Ovary (tissue), 9 donors: ENCODE measurements around the gene RTF2. TPM values are rescaled to one million over a fixed set of nuclear protein-coding genes. Genes with fewer than 3 reads are reported as not detected.

Source experiments
- DNase-seq, 5 donors: peaks; one replicate each; pipeline ENCODE4 v3.0.0-alpha.2; 2019 to 2020
- H3K27ac ChIP-seq, 2 donors: fragments of 200-600 bp; one replicate each; pipeline versions ENCODE4 v1.5.1 to v1.8.0; 2019 to 2022
- H3K27me3 ChIP-seq: fragments of 200-600 bp; one replicate; pipeline ENCODE4 v1.8.0; 2022
- H3K36me3 ChIP-seq: fragments of 200-600 bp; sonication (generic); one replicate; pipeline ENCODE4 v1.5.1; 2019
- H3K4me1 ChIP-seq: one replicate; pipeline ENCODE4 v1.8.1; 2013; ENCODE audit warnings: mild to moderate bottlenecking, moderate library complexity; ENCODE audit not compliant: insufficient read depth
- H3K4me3 ChIP-seq: fragments of 200-600 bp; sonication (generic); one replicate; pipeline ENCODE4 v1.5.1; 2017
- H3K9me3 ChIP-seq, 2 donors: fragments of 200-600 bp in 1 of 2; sonication (generic) in 1 of 2; one replicate each; pipeline versions ENCODE4 v1.5.1 to v1.8.1; 2013 to 2019; ENCODE audit warnings: mild to moderate bottlenecking in 1 of 2, moderate library complexity in 1 of 2
- CTCF ChIP-seq, 3 donors: fragments of 450-650 bp in 2 of 3; fragments of 200-600 bp in 1 of 3; IDR thresholded peaks; one replicate each; pipeline versions ENCODE4 v1.5.1 to v1.8.0; 2016 to 2022; ENCODE audit warnings: antibody characterized with exemption in 3 of 3, mild to moderate bottlenecking in 1 of 3
- EP300 ChIP-seq: sonication (generic); formaldehyde crosslinking; IDR thresholded peaks from one replicate; pipeline ENCODE4 v1.6.1; 2017; ENCODE audit warnings: antibody characterized with exemption
- POLR2A ChIP-seq: fragments of 450-650 bp; IDR thresholded peaks from one replicate; pipeline ENCODE4 v1.6.1; 2017; ENCODE audit warnings: antibody characterized with exemption, mild to moderate bottlenecking, moderate library complexity
- WGBS, 3 donors: extraction: QIAGEN DNeasy Blood & Tissue Kit in 1 of 3; methylation state at CpG; one replicate each; pipeline versions ENCODE4 v1.1.5 to v1.1.7; 2013 to 2017; 5-methylcytosine and 5-hydroxymethylcytosine counted together
- intact Hi-C, 4 donors: fragments of 100-400 bp; cut with DNase I; formaldehyde crosslinking; loops; one replicate each; pipeline versions ENCODE4 v1.11.0 to v1.15.1; 2022 to 2023
- polyA plus RNA-seq, 2 donors: library from polyadenylated mRNA; stranded (reverse); fragments of 200-250 nt in 1 of 2; fragments of 350-450 nt in 1 of 2; fragmentation: Illumina TruSeq in 1 of 2; extraction: RNeasy Lipid Tissue Mini Kit (QIAGEN cat#74804) in 1 of 2; gene quantifications; one replicate each; pipeline ENCODE4 v1.2.3, GENCODE V29; 2013 to 2014
- total RNA-seq, 7 donors: library from RNA; depleted of rRNA in 2 of 7; stranded (reverse); fragments of >200 nt in 2 of 7; fragmentation: NEBNext Ultra II Directional in 3 of 7; extraction: Animal tissue kit (Norgen Biotek cat#: 25700) in 3 of 7; gene quantifications; one replicate each; pipeline versions ENCODE4 v1.1.0 to v1.2.4, GENCODE V29; 2016 to 2023
- donor health status: DM: no; HTN: no; CAD: no; lungs with moderate emphysema.
- donor health status: DM: no; HTN: no; CAD: no.
- donor health status: Bipolar disorder and iron deficiency.
- donor health status: DM: yes; HTN: yes; CAD: no.
- donor health status: DM: no; HTN: no; CAD: no.
- donor health status: DM: yes; HTN: yes; CAD: no.

Gene RTF2
- total and polyA plus RNA-seq, 9 donors: 32.3 to 128 (median 86.8) TPM

DNA sequence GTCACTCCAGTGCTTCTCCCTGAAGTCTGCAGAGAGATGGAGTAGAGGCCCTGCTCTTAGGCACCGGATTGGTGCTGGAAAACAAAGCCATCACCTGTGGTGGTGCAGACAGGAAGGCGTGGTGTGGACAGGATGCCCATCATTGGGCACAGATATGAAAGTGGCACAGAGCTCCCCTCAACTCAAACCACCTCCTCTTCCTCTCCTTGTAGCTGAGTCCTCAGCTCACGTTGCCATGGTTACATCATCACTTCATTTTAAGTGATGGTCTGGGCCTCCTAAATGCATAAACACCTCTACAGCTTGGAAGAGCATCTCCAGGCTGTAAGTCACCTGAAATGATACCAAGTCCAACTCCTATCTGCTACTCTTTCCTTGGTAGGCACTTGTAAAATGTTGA is 8.0 kb upstream of the RTF2 start:
- Histone ChIP-seq H3K27me3 (no peaks in the 10 kb centered on the region), H3K36me3 (no peaks in the 10 kb centered on the region), H3K9me3 (no peaks in the 10 kb centered on the region), H3K27ac (no peak overlapping the region), H3K4me1 (no peaks in the 10 kb centered on the region), H3K4me3 (no peak overlapping the region)
- intact Hi-C loops: loop anchor here in 1 of 4 donors (10.0 kb wide), 1 partner anchor 66 kb away; the partner anchor contains the start of genes AURKA and CSTF1
- TF ChIP-seq CTCF (IDR thresholded peaks at IDR 0.05) (no peak), EP300 (no peak), POLR2A (no peak)
- DNase-seq: no peak
- 79 to 86% (median 85%) methylated on average over 3 of the region's 3 CpGs for WGBS, 3 donors

- no peak for DNase-seq
- Histone ChIP-seq H3K27me3 (no peaks in the 10 kb centered on the region), H3K4me3 (no peak overlapping the region), H3K9me3 (no peaks in the 10 kb centered on the region), H3K4me1 (no peaks in the 10 kb centered on the region), H3K27ac (no peak overlapping the region), H3K36me3 (no peaks in the 10 kb centered on the region)
- WGBS, 3 donors: 57 to 74% (median 69%) methylated on average over 3 of the region's 3 CpGs
- TF ChIP-seq CTCF (IDR thresholded peaks at IDR 0.05) (no peak), POLR2A (no peak), EP300 (no peak)
- intact Hi-C loops: loop anchor here in 1 of 4 donors (10.0 kb wide), 1 partner anchor 67 kb away; the partner anchor contains the start of genes AURKA and CSTF1
Measured at GRCh38 chr20:56461576-56461975, 6.9 kb upstream of the RTF2 start.

DNA sequence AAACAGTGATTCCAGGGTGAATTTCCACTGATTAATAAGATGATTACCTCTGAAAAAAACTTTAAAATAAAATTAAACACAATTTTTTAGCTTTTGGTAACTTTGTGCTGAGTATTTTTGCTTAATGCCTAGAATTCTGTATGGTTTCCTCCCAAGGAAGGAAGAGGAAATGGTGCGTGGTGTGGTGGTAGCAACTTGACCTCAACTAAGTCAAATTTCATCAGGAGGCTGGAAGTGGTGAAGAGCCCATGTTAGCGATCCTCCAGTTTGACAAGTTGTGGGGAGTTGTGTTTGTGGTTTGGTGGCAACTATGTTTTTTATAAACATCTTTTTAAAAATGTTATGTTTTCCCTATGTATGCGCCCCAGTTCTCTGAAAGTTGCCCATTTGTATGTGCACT is 5.0 kb upstream of the RTF2 start:
- H3K9me3 ChIP-seq: no peaks in the 10 kb centered on the region
- no peak for TF ChIP-seq CTCF (IDR thresholded peaks at IDR 0.05)
- H3K27me3 ChIP-seq: no peaks in the 10 kb centered on the region
- no peak overlapping the region for H3K4me3 ChIP-seq
- 81 to 85% (median 82%) methylated on average over 3 of the region's 3 CpGs for WGBS, 3 donors
- no peak for DNase-seq
- H3K27ac ChIP-seq: no peak overlapping the region
- H3K4me1 ChIP-seq: no peaks in the 10 kb centered on the region
- H3K36me3 ChIP-seq: no peaks in the 10 kb centered on the region
- intact Hi-C loops: loop anchor here in 1 of 4 donors (10.0 kb wide), 1 partner anchor 69 kb away; the partner anchor contains the start of genes AURKA and CSTF1

DNA sequence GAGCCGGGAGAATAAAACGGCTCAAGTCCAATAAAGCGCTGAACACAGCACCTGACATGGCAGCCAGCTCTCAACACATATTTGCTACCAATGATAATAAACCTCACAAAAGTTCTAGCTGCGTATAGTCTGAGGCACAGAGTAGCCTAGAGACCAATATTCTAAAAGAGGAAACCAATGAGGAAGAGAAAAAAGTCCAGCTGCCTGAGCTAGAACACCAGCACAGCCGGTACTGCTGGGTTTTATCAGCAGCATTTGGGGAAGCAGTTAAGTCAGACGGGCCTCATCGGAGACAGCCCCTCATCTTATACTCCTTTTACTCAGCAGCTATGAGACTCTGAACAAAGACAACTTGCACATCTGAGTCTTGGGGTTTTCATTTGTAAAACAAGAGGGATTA is 2.4 kb upstream of the RTF2 start:
- no peaks in the 10 kb centered on the region for H3K36me3 ChIP-seq
- no peak overlapping the region for H3K27ac ChIP-seq
- H3K9me3 ChIP-seq: no peaks in the 10 kb centered on the region
- DNase-seq: no peak
- WGBS, 3 donors: 61 to 64% (median 62%) methylated on average over 7 of the region's 7 CpGs
- H3K4me3 ChIP-seq: no peak overlapping the region
- no peak for TF ChIP-seq POLR2A
- no peak for TF ChIP-seq CTCF (IDR thresholded peaks at IDR 0.05)
- TF ChIP-seq EP300: no peak
- no peaks in the 10 kb centered on the region for H3K27me3 ChIP-seq
- intact Hi-C loops: loop anchor here in 1 of 4 donors (10.0 kb wide), 1 partner anchor 71 kb away; the partner anchor contains the start of genes AURKA and CSTF1
- H3K4me1 ChIP-seq: peaks cover 7% of the 10 kb centered on the region
